ENCODE results near the gene CCDC12. TPM values are rescaled to one million over a fixed set of nuclear protein-coding genes. Genes with fewer than 3 reads are reported as not detected.

The CCDC12 gene
- total and polyA plus RNA-seq, 2 donors (not counting 1 experiment from before 2014, with no cell fraction given) = 84.0 to 97.3 TPM

DNA sequence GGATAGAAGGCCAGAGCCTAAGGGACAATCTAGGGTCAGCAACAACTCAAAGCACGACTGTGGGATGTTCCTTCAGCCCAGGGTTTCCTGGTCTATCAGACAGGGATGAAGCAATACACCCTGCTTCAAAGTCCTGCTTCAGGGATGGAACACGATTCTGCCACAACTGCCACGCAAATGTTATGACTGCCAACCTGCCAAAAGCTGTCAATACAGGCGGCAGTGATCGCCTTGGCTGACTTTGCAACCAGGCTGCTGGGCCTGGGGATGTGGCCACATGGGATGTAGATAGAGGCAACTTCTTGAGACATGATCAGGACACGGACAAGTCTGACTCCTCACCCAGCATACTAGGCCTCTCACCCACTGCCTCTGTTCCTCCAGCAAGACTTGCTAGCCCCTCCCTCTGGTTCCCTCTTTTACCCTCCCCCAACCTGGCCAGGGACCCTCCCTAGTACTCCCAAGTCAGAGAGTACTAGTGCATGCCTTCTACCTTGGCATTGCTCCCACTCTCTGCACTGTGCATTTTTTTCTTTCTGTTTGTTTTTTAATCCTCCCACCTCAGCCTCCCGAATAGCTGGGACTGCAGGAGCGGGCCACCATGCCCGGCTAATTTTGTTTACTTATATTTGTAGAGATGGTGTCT, 7.6 kb downstream of the CCDC12 start:
- no peak for ATAC-seq (ENCODE audit: low read depth)
- Histone ChIP-seq H3K4me1 (ENCODE audit: control insufficient read depth in 2 of 2, insufficient read depth in 2 of 2, low read length in 2 of 2) (peaks cover 90 to 91% of the 10 kb centered on the region in 2 donors), H3K27me3 (replicated peaks in 1 of 4; ENCODE audit: control extremely low read depth in 1 of 4, control insufficient read depth in 3 of 4, insufficient read depth in 4 of 4, low read length in 3 of 4) (no peaks in the 10 kb centered on the region), H2AFZ (ENCODE audit: insufficient read depth, low read depth, low read length, poor library complexity, severe bottlenecking) (no peak overlapping the region), H3K36me3 (replicated peaks in 1 of 2; ENCODE audit: control extremely low read depth in 1 of 2, control insufficient read depth in 1 of 2, extremely low read depth in 1 of 2, insufficient read depth in 2 of 2, low read length in 1 of 2) (peaks cover 0 to 20% of the 10 kb centered on the region in 2 experiments), H3K27ac (ENCODE audit: low read length in 2 of 2) (peak overlapping the region in 1 of 2 donors; percentile 27), H3K4me3 (ENCODE audit: control extremely low read depth in 1 of 5, extremely low read depth in 1 of 5, insufficient read depth in 1 of 5, low read depth in 2 of 5, low read length in 4 of 5) (no peak overlapping the region), H3K9me3 (ENCODE audit: control extremely low read depth in 1 of 3, control insufficient read depth in 2 of 3, insufficient read depth in 1 of 3, low read length in 2 of 3) (no peaks in the 10 kb centered on the region), H3K4me2 (replicated peaks; ENCODE audit: low read depth, low read length, poor library complexity, severe bottlenecking) (peak overlapping the region; percentile 9), H4K20me1 (ENCODE audit: control insufficient read depth, insufficient read depth, low read length, poor library complexity, severe bottlenecking) (peaks cover 92% of the 10 kb centered on the region), H3K79me2 (ENCODE audit: control insufficient read depth, insufficient read depth, low read length) (peaks cover 97% of the 10 kb centered on the region), H3K9ac (ENCODE audit: low read length) (no peak overlapping the region)
- 65% methylated on average over 6 of the region's 9 CpGs for WGBS (ENCODE audit: insufficient coverage)
- intact Hi-C loops (cut with micrococcal nuclease) = no loop called here
- ChIA-PET CTCF (interaction anchor here (0.9 to 3.9 kb wide), 4 partner anchors 29 to 355 kb away, joined by 4 to 24 read pairs (median 4); no protein-coding TSS in a partner anchor), POLR2A (interaction anchor here (1.8 kb wide), 1 partner anchor 10 kb away, joined by 4 read pairs; the partner anchor contains the start of gene NBEAL2)
- peak overlapping the region; percentile 7 for H3K4me3 Mint-ChIP-seq
- TF ChIP-seq, protein P1, sequence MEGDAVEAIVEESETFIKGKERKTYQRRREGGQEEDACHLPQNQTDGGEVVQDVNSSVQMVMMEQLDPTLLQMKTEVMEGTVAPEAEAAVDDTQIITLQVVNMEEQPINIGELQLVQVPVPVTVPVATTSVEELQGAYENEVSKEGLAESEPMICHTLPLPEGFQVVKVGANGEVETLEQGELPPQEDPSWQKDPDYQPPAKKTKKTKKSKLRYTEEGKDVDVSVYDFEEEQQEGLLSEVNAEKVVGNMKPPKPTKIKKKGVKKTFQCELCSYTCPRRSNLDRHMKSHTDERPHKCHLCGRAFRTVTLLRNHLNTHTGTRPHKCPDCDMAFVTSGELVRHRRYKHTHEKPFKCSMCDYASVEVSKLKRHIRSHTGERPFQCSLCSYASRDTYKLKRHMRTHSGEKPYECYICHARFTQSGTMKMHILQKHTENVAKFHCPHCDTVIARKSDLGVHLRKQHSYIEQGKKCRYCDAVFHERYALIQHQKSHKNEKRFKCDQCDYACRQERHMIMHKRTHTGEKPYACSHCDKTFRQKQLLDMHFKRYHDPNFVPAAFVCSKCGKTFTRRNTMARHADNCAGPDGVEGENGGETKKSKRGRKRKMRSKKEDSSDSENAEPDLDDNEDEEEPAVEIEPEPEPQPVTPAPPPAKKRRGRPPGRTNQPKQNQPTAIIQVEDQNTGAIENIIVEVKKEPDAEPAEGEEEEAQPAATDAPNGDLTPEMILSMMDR (IDR thresholded peaks at IDR 0.05) = no peak
- TF ChIP-seq EZH2 (IDR thresholded peaks at IDR 0.05; ENCODE audit: borderline replicate concordance, insufficient read depth, low read depth, low read length, poor library complexity, severe bottlenecking) = no peak
- peaks cover 83% of the 10 kb centered on the region for H3K4me1 Mint-ChIP-seq
- peak overlapping the region; percentile 37 for H3K27ac Mint-ChIP-seq
- H3K27me3 Mint-ChIP-seq = no peaks in the 10 kb centered on the region
- no peak for DNase-seq
- H3K9me3 Mint-ChIP-seq (ENCODE audit: insufficient read depth) = no peaks in the 10 kb centered on the region

DNA sequence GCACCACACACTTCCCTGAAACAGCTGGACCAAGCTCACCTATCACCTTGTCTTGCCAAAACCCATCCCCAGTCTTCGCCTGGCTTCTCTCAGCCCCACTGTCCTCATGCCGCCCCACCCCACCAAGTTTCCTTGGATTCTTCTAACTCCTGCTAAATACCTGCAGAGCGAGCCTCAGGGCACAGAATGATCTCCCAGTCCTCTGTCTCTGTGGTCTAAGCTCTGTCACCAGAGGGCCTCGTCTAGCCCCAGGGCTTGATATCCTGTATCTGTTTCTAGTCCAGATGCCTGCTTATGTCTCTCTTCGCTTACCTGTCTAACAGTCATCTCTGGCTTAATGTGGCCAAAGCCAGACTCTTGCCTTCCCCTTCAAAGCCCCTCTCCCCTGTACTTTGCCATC, 9.7 kb downstream of the CCDC12 start:
- Histone ChIP-seq H3K36me3 (replicated peaks in 1 of 2; ENCODE audit: control extremely low read depth in 1 of 2, control insufficient read depth in 1 of 2, extremely low read depth in 1 of 2, insufficient read depth in 2 of 2, low read length in 1 of 2) (peaks cover 0 to 30% of the 10 kb centered on the region in 2 experiments), H3K79me2 (ENCODE audit: control insufficient read depth, insufficient read depth, low read length) (peaks cover 93% of the 10 kb centered on the region), H3K4me3 (ENCODE audit: control extremely low read depth in 1 of 5, extremely low read depth in 1 of 5, insufficient read depth in 1 of 5, low read depth in 2 of 5, low read length in 4 of 5) (no peak overlapping the region), H3K4me2 (replicated peaks; ENCODE audit: low read depth, low read length, poor library complexity, severe bottlenecking) (peak overlapping the region; percentile 61), H3K27ac (ENCODE audit: low read length in 2 of 2) (peak overlapping the region in 1 of 2 donors; percentile 37), H3K4me1 (ENCODE audit: control insufficient read depth in 2 of 2, insufficient read depth in 2 of 2, low read length in 2 of 2) (peaks cover 73 to 74% of the 10 kb centered on the region in 2 donors), H3K27me3 (replicated peaks in 1 of 4; ENCODE audit: control extremely low read depth in 1 of 4, control insufficient read depth in 3 of 4, insufficient read depth in 4 of 4, low read length in 3 of 4) (no peaks in the 10 kb centered on the region), H2AFZ (ENCODE audit: insufficient read depth, low read depth, low read length, poor library complexity, severe bottlenecking) (no peak overlapping the region), H3K9ac (ENCODE audit: low read length) (no peak overlapping the region), H4K20me1 (ENCODE audit: control insufficient read depth, insufficient read depth, low read length, poor library complexity, severe bottlenecking) (peaks cover 88% of the 10 kb centered on the region), H3K9me3 (ENCODE audit: control extremely low read depth in 1 of 3, control insufficient read depth in 2 of 3, insufficient read depth in 1 of 3, low read length in 2 of 3) (no peaks in the 10 kb centered on the region)
- Mint-ChIP-seq H3K27ac (peak overlapping the region; percentile 92), H3K27me3 (no peaks in the 10 kb centered on the region), H3K4me1 (peaks cover 78% of the 10 kb centered on the region), H3K4me3 (peak overlapping the region; percentile 49), H3K9me3 (ENCODE audit: insufficient read depth) (no peaks in the 10 kb centered on the region)
- CTCF ChIA-PET = interaction anchor here (1.3 to 3.9 kb wide), 4 partner anchors 9 to 36 kb away, joined by 3 to 24 read pairs (median 4); partner anchors contain the start of gene CCDC12
- POLR2A ChIA-PET = interaction anchor here (0.9 to 2.4 kb wide), 3 partner anchors 8 to 39 kb away, joined by 3 to 6 read pairs (median 4); partner anchors contain the start of gene CCDC12
- DNase-seq (peak; percentile 23), ATAC-seq (ENCODE audit: low read depth) (no peak)
- no peak for TF ChIP-seq EZH2 (IDR thresholded peaks at IDR 0.05; ENCODE audit: borderline replicate concordance, insufficient read depth, low read depth, low read length, poor library complexity, severe bottlenecking)
- TF ChIP-seq, protein P1 (IDR thresholded peaks at IDR 0.05) = no peak
- 80% methylated on average over 5 of the region's 5 CpGs for WGBS (ENCODE audit: insufficient coverage)
- intact Hi-C loops (cut with micrococcal nuclease) = no loop called here

Measured in B cell (primary cell).